ENCODE data around the gene SLIT3. TPM values are rescaled to one million over a fixed set of nuclear protein-coding genes. Genes with fewer than 3 reads are reported as not detected.

SLIT3 gene
- total and polyA plus RNA-seq, 8 donors: 1.2 to 24.5 (median 8.6) TPM

- intact Hi-C loops (cut with DNase I; ENCODE audit: low total_unique reads): no loop called here
- WGBS, 5 donors: 47 to 65% (median 54%) methylated on average over 2 of the region's 2 CpGs
- TF ChIP-seq POLR2AphosphoS5 (IDR thresholded peaks at IDR 0.05) (no peak), POLR2A (IDR thresholded peaks at IDR 0.05) (no peak), EP300 (IDR thresholded peaks at IDR 0.05) (no peak)
- TF ChIP-seq, protein P1, sequence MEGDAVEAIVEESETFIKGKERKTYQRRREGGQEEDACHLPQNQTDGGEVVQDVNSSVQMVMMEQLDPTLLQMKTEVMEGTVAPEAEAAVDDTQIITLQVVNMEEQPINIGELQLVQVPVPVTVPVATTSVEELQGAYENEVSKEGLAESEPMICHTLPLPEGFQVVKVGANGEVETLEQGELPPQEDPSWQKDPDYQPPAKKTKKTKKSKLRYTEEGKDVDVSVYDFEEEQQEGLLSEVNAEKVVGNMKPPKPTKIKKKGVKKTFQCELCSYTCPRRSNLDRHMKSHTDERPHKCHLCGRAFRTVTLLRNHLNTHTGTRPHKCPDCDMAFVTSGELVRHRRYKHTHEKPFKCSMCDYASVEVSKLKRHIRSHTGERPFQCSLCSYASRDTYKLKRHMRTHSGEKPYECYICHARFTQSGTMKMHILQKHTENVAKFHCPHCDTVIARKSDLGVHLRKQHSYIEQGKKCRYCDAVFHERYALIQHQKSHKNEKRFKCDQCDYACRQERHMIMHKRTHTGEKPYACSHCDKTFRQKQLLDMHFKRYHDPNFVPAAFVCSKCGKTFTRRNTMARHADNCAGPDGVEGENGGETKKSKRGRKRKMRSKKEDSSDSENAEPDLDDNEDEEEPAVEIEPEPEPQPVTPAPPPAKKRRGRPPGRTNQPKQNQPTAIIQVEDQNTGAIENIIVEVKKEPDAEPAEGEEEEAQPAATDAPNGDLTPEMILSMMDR (IDR thresholded peaks at IDR 0.05): no peak
These were observed 642.5 kb downstream of the SLIT3 start for GRCh38 chr5:168658394-168658793.

GRCh38 chr5:168656633-168657032 lies 644.3 kb downstream of the SLIT3 start:
- H3K9me3 ChIP-seq: no peaks in the 10 kb centered on the region
- no peaks in the 10 kb centered on the region for H3K27me3 ChIP-seq
- no peak overlapping the region for H3K4me3 ChIP-seq
- H3K36me3 ChIP-seq: no peaks in the 10 kb centered on the region
- peaks cover 4 to 26% (median 13%) of the 10 kb centered on the region in 4 donors for H3K4me1 ChIP-seq
- DNase-seq: peak in 1 of 2 donors; percentile 73
- TF ChIP-seq POLR2A (IDR thresholded peaks at IDR 0.05) (no peak), POLR2AphosphoS5 (IDR thresholded peaks at IDR 0.05) (peak in 2 of 3 donors; percentile 26 to 42)
- intact Hi-C loops (cut with DNase I; ENCODE audit: low total_unique reads): no loop called here
- 17 to 37% (median 22%) methylated on average over 3 of the region's 3 CpGs for WGBS, 5 donors
- H3K27ac ChIP-seq: peak overlapping the region; percentile 2 to 54 (median 37)

More at GRCh38 chr5:168658394-168658793, 642.5 kb downstream of the SLIT3 start:
- H3K27ac ChIP-seq: no peak overlapping the region
- no peak overlapping the region for H3K4me3 ChIP-seq
- H3K9me3 ChIP-seq: no peaks in the 10 kb centered on the region
- H3K27me3 ChIP-seq: no peaks in the 10 kb centered on the region
- H3K36me3 ChIP-seq: no peaks in the 10 kb centered on the region
- no peak for DNase-seq
- H3K4me1 ChIP-seq: peaks cover 4 to 26% (median 13%) of the 10 kb centered on the region in 4 donors

DNA sequence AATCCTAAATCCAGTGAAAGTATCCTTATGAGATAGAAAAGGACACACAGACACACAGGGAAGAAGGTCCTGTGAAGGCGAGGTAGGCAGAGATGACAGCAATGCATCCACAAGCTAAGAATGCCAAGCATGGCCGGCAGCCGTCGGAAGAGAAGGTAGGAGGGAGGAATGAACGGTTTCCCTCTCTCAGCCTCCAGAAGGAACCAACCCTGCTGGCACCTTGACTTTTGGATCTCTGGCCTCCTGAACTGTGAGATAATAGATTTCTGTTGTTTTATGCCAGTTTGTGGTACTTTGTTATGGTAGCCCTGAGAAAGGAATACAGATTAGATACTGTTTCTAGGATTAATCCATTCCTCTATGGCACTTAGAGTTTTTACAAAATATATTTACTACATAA lies 645.6 kb downstream of the SLIT3 start:
- 83 to 98% (median 94%) methylated on average over 5 of the region's 5 CpGs for WGBS, 5 donors
- H3K27ac ChIP-seq: peak overlapping the region in 1 of 5 donors; percentile 54
- peaks cover 4 to 26% (median 13%) of the 10 kb centered on the region in 4 donors for H3K4me1 ChIP-seq
- H3K9me3 ChIP-seq: no peaks in the 10 kb centered on the region
- H3K36me3 ChIP-seq: no peaks in the 10 kb centered on the region
- H3K27me3 ChIP-seq: no peaks in the 10 kb centered on the region
- intact Hi-C loops (cut with DNase I; ENCODE audit: low total_unique reads): no loop called here
- no peak overlapping the region for H3K4me3 ChIP-seq
- DNase-seq: no peak
- TF ChIP-seq EP300 (IDR thresholded peaks at IDR 0.05) (no peak), POLR2AphosphoS5 (IDR thresholded peaks at IDR 0.05) (no peak)

- no peaks in the 10 kb centered on the region for H3K36me3 ChIP-seq
- H3K4me1 ChIP-seq: peaks cover 4 to 26% (median 13%) of the 10 kb centered on the region in 4 donors
- 50 to 67% (median 62%) methylated on average over 10 of the region's 10 CpGs for WGBS, 5 donors
- DNase-seq: peak in 1 of 2 donors; percentile 64
- intact Hi-C loops (cut with DNase I; ENCODE audit: low total_unique reads): no loop called here
- H3K9me3 ChIP-seq: no peaks in the 10 kb centered on the region
- H3K27me3 ChIP-seq: no peaks in the 10 kb centered on the region
- TF ChIP-seq, protein P1 (IDR thresholded peaks at IDR 0.05): no peak
- no peak for TF ChIP-seq EP300 (IDR thresholded peaks at IDR 0.05)
- TF ChIP-seq POLR2A (IDR thresholded peaks at IDR 0.05): no peak
- TF ChIP-seq POLR2AphosphoS5 (IDR thresholded peaks at IDR 0.05): no peak
- peak overlapping the region in 3 of 5 donors; percentile 12 to 63 (median 27) for H3K27ac ChIP-seq
- no peak overlapping the region for H3K4me3 ChIP-seq
These were observed 646.7 kb downstream of the SLIT3 start for GRCh38 chr5:168654211-168654721.

- Histone ChIP-seq H3K4me3 (no peak overlapping the region), H3K4me1 (peaks cover 4 to 26% (median 13%) of the 10 kb centered on the region in 4 donors), H3K9me3 (no peaks in the 10 kb centered on the region), H3K27me3 (no peaks in the 10 kb centered on the region), H3K36me3 (no peaks in the 10 kb centered on the region), H3K27ac (peak overlapping the region in 1 of 5 donors; percentile 63)
- TF ChIP-seq POLR2A (IDR thresholded peaks at IDR 0.05): no peak
- no peak for TF ChIP-seq POLR2AphosphoS5 (IDR thresholded peaks at IDR 0.05)
- TF ChIP-seq, protein P1 (IDR thresholded peaks at IDR 0.05): no peak
- TF ChIP-seq EP300 (IDR thresholded peaks at IDR 0.05): no peak
- DNase-seq: no peak
- WGBS, 5 donors: 67 to 79% (median 73%) methylated on average over 4 of the region's 4 CpGs
- intact Hi-C loops (cut with DNase I; ENCODE audit: low total_unique reads): no loop called here
These were observed 647.3 kb downstream of the SLIT3 start for GRCh38 chr5:168653626-168654025.

All from stomach (tissue), 9 donors.